ENCODE measurements around the gene UNC5B.
"Not testable (repeated sequence)": the region's sequence is repeated elsewhere in the genome, so short reads cannot be mapped to it uniquely, and the experiment has no call there.

The UNC5B gene

GRCh38 chr10:71283410-71283809 is 71.0 kb downstream of the UNC5B start:
- no peak for DNase-seq (ENCODE audit: low spot score)

GRCh38 chr10:71283876-71284275 is 71.5 kb downstream of the UNC5B start:
- no peak for DNase-seq (ENCODE audit: low spot score)

GRCh38 chr10:71284544-71285179 is 72.3 kb downstream of the UNC5B start:
- no peak for DNase-seq (ENCODE audit: low spot score)

GRCh38 chr10:71285180-71285545 is 72.8 kb downstream of the UNC5B start:
- DNase-seq (ENCODE audit: low spot score), result no peak

- DNase-seq (ENCODE audit: low spot score), result no peak
Measured at GRCh38 chr10:71285986-71286385, 73.6 kb downstream of the UNC5B start.

- no peak for DNase-seq (ENCODE audit: low spot score)
Measured at GRCh38 chr10:71286521-71287294, 74.3 kb downstream of the UNC5B start.

GRCh38 chr10:71287456-71287855 is 75.1 kb downstream of the UNC5B start:
- DNase-seq (ENCODE audit: low spot score), result no peak

- DNase-seq (ENCODE audit: low spot score), result no peak
Measured at GRCh38 chr10:71288461-71288860, 76.1 kb downstream of the UNC5B start.

GRCh38 chr10:71289421-71290130 is 77.2 kb downstream of the UNC5B start:
- no peak for DNase-seq (ENCODE audit: low spot score)

- no peak for DNase-seq (ENCODE audit: low spot score)
Measured at GRCh38 chr10:71290331-71290730, 78.0 kb downstream of the UNC5B start.

GRCh38 chr10:71290806-71291527 is 78.6 kb downstream of the UNC5B start:
- no peak for DNase-seq (ENCODE audit: low spot score)

GRCh38 chr10:71291528-71291900 is 79.1 kb downstream of the UNC5B start:
- DNase-seq (ENCODE audit: low spot score), result no peak

- no peak for DNase-seq (ENCODE audit: low spot score)
Measured at GRCh38 chr10:71292624-71293445, 80.5 kb downstream of the UNC5B start.

- no peak for DNase-seq (ENCODE audit: low spot score)
Measured at GRCh38 chr10:71293446-71294084, 81.2 kb downstream of the UNC5B start.

GRCh38 chr10:71294091-71294561 is 81.8 kb downstream of the UNC5B start:
- no peak for DNase-seq (ENCODE audit: low spot score)

- DNase-seq (ENCODE audit: low spot score), result no peak
Measured at GRCh38 chr10:71294856-71295255, 82.5 kb downstream of the UNC5B start.

GRCh38 chr10:71295641-71296040 is 83.3 kb downstream of the UNC5B start:
- DNase-seq (ENCODE audit: low spot score), result no peak

- no peak for DNase-seq (ENCODE audit: low spot score)
Measured at GRCh38 chr10:71296086-71296485, 83.7 kb downstream of the UNC5B start.

- not testable (repeated sequence) for DNase-seq (ENCODE audit: low spot score)
Measured at GRCh38 chr10:71296811-71297210, 84.4 kb downstream of the UNC5B start.

- no peak for DNase-seq (ENCODE audit: low spot score)
Measured at GRCh38 chr10:71297343-71297742, 85.0 kb downstream of the UNC5B start.
